Ecto neural progenitor cell (in vitro differentiated cells): ENCODE data around the gene TWIST1.

Experiments used
- DNase-seq: peaks from one replicate; pipeline ENCODE4 v3.0.0-alpha.2; 2018; ENCODE audit warnings: low spot score

TWIST1 gene

DNA sequence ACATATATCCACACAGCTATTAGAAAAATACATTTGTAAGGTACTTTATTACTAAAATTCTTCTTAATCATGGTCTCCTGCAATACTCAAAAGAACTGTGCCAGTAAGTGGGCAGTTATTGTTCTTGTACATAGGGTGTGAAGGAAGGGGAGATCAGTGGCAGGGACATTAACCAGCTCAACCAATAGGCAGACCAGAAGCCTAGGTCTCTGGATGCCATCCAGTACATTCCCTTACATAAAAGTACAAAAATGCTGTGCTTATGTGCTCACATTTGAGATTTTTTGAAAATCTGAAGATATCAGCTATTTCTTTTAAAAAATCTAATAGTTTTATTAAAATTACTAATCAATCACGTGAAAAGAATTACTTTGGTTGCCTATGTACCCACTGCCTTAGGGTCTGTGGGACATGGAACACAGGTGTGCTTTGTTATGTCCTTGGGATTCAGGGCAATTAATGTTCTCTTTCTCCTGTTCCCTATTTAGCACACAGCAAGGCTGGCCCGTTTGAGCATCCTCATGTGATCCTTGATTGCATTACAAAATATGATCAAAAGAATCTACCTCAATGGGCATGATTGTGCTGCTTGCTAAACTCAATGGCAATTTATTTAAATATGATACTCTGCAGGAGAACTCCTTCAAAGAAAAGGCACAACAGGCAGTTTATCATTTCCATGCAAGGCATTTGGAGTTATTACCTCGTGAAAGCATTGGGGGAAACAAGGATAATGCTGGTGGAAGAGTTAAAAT, 22.7 kb downstream of the TWIST1 start:
- DNase-seq = no peak

DNA sequence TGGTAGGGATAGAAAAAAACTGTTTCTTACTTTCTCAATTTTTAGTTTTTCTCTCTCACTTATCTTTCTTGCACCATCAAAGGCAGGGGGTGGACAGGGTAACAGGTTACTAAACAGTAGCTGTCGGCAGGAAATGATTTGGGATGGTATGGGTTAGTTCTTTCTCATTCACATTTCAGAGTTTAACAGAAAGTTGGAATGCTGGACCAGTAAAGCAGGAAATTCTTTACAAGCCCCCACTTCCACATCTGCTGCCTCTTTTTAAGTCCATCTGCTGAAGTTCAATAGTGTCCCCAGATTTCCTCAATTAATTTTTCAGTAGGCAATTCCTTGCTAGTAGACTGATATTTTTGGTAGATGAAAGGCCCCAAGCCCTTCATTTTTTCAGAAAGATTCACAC, 23.3 kb downstream of the TWIST1 start:
- DNase-seq = no peak

DNA sequence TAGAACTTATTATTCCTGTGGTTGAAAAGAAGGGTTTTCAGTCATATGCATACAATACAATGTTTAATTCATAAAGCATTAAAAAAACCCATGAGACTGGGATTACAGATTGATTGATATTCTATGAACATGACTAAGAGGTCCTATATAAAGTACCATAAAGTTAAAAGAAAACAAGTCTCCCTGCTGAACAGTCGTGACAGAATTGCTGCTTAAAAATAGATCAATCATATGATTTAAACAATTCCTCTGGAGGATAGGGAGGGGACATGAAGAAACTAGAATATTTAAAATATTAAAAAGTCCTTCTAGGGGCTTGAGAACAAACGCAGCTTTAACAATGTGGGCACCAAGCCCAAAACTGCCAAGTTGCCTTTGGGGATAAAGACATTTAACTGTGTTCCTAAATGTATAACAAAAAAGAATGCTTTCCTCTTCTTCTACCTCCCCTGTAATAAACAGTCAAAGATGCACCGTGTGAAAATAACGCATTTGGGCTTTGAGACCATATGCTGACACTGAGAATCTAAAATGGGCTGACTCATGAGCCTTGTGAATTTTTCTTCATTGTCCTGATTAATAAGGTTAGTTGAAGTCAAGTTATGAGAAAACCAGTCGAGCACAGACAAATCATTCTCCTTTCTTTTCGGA, 25.8 kb downstream of the TWIST1 start:
- no peak for DNase-seq

DNA sequence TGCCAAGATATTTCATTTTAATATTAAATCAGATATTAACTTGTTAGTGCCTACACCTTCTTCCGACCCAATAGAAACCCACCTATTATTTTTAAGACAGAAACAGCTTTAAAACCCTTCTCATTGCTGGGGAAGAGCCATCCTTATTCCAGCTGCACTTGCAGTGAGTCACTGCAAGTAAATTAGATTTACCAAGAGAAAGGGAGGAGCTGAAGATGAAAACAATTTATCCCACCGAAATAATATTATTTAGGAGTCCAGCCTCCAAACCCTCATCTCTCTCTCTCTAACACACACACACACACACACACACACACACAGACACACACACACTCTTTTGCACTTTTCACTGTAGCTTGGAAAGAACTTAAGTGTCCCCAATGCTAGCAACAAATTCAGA, 26.9 kb downstream of the TWIST1 start:
- DNase-seq = no peak

DNA sequence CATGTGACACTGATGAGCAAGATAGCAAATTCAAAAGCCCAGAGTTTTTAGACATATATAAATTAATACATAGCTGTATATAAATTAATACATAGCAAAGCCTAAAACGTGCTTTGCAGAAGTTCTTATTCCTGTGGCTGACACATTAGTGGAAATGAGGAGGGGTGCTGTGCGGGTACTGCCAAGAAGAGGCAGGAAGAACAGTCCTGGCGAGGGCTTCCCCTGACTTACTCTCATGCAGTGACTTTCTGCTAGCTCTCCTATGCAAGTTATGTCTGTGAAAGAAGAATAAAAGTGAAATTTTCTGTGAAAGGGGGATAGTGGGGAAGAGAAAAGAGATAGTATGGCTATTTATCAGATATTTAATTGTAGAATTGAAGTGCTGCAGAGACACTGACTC, 27.6 kb downstream of the TWIST1 start:
- no peak for DNase-seq

DNA sequence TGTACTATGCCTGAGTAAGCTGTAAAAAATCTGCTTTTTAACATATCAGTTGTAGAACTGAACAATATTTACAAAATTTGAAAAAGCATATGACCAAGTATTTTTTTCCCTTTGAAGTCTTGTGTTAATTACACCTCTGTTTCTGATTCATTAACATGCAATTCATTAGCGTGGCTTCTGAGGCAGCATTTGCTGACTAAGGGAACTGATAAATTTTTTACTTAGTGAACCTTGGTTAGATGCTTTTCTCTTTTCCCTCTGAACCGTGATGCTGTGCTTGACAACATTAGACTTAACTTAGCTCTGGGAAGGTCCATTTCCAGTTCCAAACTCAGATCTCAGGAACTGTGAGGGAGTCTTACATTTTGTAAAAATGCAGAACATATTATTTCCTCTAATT, 28.1 kb downstream of the TWIST1 start:
- DNase-seq = no peak

DNA sequence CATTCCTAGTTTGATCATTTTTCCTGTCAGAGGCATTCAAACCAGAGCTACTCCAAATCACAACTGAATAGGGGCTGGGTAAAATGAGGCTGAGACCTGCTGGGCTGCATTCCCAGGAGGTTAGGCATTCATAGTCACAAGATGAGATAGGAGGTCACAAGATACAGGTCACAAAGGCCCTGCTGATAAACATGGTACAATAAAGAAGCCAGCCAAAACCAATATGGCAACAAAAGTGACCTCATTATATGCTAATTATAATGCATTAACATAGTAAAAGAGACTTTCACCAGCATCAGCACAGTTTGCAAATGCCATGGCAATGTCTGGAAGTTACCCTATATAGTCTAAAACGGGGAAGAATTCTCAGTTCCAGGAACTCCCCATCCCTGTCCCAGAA, 37.3 kb downstream of the TWIST1 start:
- DNase-seq = no peak

DNA sequence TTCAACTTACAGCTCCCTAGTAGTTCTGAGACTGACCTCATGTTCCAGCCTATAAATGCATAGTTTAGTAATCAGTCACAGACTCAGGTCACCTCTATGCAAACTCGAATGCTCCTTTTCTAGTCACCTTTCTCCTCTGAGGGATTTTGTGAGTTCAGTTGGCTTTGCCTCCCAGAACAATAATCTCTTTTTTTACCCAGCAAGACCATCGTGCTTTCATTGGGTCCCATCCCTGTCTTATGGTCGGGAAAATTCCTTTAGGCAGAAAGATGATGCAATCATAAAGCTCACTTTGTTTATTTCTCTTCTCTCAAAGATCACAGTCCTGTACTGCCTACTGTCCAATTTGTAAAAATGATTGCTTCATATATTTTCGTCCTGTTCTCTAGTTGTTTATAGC, 38.4 kb downstream of the TWIST1 start:
- no peak for DNase-seq

DNA sequence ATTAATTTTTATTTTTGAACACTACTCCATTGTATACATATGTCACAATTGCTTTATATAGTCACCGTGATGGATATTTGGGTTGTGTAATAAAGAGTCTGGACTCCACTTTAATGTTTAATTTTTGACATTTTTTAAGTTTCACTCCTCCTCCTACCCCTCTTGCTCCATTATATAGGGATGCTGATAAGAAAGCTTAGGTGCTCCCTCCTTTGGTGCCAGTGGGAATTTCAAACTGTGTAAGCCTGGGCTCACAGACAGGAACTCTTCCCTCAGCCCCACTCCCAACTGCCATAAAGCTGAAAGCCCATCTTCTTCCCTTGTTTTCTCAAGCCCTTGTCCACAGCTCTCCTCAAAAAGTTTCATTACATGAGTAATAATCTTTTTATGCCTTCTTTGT, 47.6 kb downstream of the TWIST1 start:
- DNase-seq = no peak

DNA sequence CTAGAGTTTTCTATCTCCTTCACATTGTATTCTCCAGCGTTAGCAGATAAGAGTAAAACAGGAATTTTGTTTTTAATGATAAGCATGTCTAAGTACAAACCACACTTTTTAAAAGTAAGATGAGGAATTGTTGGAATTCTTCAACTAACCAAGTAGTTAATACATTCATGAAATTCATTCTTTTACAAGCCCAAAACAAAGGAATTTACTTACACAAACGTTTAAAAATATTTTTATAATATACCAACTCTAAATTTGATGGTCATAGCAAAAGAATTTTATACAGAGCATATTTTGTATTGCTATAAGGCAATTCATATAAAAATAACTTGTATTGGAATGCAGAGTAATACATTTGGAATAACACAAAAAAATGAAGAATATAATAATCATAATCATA, 51.3 kb downstream of the TWIST1 start:
- DNase-seq = no peak
